ENCODE results near the gene SH3TC1.
A peak's percentile ranks its signal among the peaks of the same experiment; 100 is the strongest.

The SH3TC1 gene

DNA sequence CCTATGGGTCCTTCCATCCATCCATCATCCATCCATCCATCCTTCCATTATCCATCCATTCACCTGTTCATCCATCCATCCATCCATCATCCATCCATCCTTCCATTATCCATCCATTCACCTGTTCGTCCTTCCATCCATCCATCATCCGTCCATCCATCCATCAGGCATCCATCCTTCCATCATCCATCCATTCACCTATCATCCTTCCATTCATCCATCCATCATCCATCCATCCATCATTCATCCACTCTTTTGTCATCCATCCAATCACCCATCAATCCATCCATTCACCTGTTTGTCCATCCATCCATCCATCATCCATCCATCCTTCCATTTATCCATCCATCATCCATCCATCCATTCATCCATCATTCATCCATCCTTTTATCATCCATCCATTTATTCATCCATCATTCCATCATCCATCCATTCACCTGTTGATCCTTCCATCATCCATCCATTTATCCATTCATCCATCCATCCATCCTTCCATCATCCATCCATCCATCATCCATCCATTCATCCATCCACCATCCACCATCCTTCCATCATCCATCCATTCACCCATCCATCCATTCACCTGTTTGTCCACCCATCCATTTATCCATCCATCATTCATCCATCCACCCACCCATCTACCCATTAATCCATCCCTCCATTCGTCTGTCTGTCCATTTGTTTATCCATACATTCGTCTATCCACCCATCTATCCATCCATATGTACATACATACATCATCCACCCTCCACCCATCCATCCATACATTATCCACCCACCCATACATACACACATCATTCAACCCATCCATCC is 34.8 kb downstream of the SH3TC1 start:
- DNase-seq = no peak

DNA sequence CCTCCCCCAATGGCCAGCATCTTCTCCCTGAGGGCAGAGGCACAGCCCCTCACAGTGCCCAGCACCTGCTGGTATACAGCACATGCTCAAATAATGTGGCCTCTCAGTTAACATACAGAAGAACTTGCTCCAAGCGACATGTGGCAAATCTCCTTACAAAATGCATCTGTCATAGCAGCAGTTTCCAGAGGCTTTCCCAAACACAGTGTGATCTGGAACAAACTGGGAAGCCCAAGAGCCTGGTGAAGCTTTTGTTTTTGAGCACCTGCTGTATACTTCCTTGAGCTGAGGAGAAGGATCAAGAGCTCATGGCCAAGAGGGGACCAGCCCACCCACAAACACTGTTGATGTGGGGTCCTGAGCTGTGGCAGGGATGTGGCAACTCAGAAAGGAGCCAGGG is 35.6 kb downstream of the SH3TC1 start:
- DNase-seq = no peak

DNA sequence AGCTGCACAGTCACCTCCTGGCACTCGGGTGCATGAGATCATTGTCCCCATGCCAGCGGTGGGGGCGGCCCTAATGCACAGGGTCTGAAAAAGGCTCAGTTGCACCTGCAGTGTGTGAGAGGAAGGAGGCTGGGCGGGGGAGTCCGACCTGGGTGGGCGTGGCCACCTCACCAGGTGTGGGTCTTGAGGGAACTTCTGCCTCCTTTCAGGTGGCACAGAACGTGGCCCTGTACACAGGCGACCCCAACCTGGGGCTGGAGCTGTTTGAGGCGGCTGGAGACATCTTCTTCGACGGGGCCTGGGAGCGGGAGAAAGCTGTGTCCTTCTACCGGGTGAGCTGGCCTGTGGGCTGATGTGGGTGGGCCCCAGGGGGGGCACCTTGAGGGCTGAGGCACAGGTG is 36.1 kb downstream of the SH3TC1 start:
- DNase-seq = no peak

DNA sequence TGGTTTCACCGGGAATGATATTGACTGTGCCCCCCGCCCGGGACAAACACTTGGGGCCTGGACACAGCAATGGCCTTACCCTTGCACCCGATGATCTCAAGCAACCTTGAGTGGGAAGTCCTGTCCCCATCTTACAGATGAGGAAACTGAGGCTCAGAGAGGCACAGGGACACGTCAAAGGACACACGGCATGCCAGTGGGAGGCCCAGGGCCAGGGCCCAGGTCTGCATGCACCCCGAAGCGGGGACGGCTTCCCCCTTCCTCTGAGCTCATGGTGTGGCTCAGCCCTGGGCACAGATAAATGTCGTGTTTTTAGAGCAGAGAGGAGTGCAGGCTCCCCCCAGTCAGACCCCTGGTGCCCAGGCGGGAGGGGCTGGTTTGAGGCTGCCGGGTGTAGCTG is 36.6 kb downstream of the SH3TC1 start:
- no peak for DNase-seq

DNA sequence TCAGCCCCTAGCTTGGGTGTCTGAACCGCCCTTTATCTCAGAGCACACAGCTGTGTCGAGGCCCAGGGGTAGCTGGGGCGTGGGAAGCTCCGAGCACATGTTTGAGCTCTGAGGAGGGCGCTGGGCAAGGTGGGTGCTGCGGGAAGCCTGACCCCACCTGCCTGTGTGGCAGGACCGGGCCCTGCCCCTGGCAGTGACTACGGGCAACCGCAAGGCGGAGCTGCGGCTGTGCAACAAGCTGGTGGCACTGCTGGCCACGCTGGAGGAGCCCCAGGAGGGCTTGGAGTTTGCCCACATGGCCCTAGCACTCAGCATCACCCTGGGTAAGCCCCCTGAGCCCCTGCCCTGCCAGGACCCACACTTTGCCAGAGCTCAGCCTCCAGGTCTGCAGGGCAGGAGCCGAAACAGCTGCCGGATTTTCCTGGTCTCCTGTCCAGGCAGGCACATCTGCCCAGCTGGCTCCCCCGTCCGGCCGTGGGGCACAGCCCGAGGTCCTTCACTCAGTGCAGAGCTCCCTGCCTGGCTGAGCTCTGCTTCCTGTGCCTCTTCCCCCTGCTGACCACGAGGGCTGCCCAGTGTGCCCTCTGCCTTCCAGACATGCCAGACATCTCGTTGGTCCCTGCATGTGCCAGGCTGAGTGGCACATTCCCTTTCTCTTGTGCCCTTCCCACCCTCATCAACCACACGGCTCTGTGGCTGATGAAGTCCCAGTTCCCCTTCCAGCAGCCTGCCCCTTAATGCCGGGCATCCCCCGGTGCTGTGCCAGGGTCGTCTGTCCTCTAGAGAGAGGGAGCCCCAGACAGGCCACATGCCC is 37.2 kb downstream of the SH3TC1 start:
- no peak for DNase-seq

DNA sequence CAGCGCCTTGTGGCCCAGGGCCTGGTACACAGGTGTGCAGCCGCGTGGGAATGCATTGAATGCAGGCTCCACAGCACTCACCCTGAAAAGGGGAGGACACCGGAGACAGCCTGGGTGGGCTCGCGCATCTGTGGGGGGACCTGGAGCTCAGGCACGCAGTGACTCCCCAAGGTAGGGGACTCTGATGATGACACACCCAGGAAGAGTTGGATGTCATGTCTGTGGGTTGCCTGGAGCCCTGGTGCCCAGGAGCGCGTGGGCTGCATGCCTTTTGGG is 37.8 kb downstream of the SH3TC1 start:
- no peak for DNase-seq

DNA sequence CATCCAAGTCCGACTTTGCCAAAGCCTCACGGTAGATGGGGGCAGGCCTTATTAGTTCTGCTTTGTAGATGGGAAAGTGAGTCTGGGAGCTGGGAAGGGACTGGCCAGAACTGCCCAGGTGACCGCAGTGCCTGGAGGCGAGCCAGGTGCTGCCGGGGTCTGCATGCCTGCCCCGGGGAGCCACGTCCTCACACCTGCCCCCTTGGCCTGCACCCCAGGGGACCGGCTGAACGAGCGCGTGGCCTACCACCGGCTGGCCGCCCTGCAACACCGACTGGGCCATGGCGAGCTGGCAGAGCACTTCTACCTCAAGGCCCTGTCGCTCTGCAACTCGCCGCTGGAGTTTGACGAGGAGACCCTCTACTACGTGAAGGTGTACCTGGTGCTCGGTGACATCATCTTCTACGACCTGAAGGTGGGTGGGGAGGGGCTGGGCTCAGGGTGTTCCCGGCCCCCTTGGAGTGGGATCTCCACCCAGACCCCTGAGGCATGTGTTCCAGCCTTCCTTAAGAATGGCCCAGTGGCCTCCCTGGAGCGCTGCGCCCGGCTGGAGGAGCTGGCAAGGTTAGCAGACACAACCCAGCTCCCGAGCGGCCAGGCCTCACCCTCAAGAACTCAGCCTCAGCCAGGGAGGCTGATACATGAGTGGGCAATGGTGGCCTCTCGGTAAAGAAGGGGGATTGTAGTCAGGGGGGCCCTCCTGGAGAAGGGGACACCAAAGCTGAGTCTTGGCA is 38.3 kb downstream of the SH3TC1 start:
- no peak for DNase-seq

DNA sequence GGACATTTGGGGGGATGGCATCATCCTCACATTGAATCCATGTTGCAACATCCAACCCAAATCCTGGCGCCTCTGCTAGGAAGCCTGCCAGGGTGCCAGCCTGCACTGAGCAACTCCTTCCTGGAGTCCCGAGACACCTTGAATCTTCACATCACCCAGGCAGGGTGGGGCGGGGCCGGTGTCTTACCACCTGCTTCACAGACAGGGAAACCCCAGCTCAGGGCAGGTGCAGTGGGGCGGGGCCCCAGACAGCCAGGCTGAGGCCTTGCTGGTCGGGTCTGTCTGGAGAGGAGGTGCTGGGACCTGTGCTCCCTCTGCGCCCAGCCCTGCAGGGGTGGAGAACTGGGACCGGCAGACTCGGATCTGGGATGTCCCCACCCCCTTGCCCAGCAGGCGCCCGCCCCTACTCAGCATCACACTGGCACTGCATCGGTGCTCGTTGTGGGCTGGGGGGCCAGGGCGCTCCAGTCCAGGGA is 39.0 kb downstream of the SH3TC1 start:
- no peak for DNase-seq

DNA sequence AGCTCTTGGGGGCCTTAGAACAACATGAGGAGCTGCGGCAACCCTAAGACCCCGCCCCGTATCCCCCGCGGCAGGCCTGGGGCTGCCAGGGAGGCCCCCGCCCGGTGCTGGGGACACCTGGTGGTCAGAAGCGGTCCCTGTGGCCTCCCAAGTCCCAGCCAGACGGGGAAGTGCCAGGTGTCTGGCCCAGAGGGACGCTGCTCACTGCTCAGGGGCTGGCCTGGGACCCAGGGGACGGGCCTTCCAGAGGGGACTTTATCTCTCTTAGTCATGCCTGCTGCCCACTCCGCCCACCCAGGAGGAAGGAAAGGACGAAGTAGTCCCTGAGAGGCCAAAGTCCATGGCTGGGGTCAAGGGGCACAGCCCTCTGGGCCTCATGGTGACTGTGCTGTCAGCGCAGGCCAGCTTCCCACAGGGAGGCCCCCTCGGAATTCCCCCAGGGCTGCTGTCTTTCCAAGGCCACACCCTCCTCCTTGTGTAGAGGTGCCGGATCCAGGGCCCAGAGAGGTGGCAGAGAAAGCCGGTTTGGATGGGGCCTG is 39.5 kb downstream of the SH3TC1 start:
- DNase-seq = no peak

DNA sequence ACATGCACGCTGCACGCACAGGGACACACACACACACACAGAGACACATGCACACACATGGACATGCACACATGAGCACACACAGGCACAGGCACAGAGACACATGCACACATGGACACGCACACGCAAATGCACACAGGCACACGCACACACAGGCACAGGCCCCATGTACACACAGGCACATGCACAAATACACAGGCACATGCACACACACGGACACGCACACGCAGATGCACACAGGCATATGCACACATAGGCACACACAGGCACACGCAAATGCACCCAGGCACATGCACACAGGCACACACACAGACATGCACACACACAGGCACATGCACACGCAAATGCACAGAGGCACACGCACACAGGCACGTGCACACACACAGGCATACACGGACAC is 40.1 kb downstream of the SH3TC1 start:
- DNase-seq = no peak

DNA sequence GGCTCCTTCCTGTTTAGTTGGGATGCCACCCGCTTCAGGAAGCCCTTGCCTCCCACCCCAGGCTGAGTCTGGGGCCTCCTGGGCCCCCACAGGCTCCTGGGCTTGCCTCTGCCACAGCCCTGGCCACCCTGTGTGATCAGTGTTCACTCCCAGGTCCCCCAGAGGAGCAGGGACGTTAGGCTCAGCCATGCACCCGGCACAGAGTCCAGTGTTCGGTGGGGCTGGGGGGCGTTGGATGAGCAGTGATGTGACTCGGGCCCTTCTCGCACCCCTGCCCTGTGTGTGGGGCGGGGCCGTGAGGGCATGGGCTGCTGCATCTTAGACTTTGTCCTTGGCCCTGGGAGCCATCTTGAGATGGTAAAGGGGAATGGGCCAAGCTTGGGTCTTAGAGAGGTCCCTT is 40.6 kb downstream of the SH3TC1 start:
- DNase-seq = no peak

DNA sequence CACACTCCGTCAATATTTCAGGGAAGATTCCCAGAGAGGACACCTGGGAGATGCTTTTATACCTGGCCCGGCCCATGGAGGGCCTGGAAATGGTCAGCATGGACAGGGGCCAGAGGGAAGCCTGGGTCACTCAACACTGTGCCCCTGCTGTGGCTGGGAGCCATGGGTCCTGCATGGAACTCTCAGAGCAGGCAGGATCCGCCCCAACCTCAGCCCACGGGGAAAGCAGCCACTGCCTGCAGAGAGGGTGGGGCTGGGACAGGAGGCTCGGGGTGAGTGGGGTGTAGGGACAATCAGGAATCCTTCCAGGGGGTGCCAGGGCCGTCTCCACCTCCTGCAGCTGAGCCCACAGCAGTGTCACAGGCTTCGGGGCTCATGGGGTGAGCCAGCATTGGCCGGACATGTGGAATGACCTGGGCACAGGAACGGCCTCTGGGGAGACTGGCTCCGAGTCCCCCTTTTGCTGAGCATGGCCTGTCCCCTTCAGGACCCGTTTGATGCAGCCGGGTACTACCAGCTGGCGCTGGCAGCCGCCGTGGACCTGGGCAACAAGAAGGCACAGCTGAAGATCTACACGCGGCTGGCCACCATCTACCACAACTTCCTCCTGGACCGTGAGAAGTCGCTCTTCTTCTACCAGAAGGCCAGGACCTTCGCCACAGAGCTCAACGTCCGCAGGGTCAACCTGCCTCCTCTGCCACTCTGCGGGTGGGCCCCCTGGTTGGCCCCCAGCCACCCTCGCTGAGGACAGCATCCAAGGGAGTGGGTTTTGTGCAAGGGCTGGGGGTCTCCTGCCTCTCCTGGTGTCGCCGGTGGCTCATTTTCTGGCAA is 41.3 kb downstream of the SH3TC1 start:
- no peak for DNase-seq

DNA sequence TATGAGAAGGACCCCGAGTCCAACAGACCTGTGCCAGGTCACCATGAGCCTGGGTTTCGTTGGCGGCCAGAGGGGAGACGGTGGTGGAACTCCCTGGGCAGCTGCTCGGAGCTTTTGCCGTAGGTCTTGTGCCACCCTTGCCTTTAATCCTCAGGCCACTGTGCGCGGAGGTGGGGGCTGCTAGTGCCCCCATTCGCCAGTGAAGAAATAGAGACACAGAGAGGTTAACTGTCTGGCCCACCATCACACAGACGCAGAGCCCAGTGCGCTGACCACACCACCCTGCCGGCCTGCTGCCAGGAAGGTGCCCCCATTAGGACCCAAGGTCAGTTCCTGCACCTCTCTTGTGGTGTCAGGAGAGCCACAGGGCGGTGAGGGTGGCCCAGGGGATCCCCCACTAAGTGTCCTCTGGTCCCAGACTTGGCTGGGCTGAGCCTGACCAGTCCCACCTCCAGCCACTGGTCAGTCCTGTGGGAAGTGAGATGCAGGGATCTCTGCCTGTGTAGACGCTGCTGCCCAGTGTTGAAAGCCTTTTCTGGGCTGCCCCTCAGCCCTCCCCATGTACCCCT is 42.2 kb downstream of the SH3TC1 start:
- DNase-seq = no peak

DNA sequence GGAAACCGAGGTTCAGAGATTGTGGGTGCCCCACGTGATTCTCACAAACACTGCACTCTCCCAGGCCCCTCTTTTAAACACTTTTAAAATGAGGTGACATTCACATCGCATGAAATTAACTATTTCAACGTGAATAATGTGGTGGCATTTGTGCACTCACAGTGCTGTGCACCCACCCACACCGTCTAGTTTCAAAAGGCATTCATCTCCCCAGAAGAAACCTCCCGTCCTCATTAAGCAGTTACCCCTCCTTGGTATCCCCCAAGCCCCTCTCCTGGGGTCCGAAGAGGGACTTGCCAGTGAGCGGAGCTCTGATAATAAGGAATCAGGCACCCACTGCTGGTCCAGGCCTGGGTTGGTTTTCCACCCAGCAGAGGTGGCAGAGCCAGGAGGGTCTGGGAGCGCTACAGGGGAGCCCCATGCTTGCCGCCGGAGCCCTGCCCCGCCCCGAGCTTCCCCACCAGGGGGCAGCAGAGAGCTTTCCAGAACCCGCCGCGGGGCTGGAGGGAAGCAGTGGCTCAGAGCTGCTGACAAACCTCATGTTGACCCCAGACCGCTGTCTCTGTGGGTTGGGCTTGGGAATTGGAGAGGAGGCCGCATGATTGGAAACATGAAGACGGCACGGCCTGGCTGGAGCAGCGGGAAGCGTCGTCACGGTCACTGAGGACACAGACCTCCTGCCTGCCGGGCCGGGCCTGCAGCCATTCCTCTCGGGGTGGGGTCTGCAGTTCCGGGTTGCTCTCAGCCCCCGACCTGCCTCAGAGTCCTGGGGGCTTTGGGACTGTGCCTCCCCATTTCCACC is 43.0 kb downstream of the SH3TC1 start:
- peak; percentile 72 to 75 for DNase-seq

DNA sequence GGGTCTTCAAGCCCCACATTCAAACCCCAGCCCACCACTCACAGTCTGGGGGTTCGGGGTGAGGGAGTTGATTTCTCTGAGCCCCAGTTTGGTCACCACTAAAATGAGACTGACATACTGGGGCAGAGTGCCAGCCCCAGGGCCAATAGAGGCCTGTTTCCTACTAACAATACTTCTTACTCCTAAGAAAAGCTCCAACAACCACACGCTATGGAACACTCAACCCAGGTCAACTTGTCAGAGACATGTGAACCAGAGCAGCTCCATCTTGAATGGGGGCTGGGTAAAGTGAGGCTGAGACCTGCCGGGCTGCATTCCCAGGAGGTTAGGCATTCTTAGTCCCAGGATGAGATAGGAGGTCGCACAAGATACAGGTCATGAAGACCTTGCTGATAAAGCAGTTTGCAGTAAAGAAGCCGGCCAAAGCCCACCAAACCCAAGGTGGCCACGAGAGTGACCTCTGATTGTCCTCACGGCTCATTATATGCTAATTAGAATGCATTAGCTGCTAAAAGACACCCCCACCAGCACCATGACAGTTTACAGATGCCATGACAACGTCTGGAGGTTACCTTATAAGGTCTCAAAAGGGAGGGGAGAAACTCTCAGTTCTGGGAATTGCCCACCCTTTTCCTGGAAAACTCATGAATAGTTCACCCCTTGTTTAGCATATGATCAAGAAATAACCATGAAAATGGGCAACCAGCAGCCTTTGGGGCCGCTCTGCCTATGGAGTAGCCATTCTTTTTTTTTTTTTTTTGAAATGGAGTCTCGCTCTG is 43.9 kb downstream of the SH3TC1 start:
- DNase-seq = no peak

DNA sequence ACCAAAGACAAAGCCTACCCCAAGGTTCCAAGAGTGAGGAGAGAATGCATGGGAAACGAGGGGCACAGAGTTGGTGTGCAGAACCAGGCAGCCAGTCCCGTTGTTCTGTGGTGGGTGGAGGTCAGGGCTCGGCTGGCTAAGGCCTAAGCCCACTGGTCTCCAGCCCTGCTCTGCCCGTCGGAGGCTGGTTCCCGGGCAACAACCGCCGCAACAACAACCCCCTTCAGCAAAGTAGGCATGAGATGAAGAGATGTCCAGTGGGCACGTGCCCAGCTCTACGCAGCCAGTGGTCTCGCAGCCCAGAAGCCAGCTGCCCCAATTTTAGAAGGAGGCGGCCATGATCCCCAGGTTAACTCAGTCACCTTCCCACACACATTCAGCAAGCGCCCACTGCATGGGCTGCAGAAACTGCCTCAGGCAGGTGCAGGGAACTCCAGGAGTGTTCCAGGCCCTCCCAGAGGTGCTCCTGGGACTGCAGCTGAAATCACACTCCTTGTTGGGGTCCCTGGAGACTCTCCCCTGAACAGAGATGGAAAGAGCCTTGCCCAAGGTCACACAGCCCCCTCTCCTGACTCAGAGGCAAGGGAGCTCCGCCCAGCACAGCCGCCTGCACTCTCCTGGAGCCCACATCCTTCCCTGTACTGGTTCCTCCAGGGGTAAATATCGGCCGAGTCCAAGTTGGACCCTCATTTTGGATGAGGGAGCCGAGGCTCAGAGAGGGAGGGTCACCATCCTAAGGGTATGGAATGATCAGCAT is 45.1 kb downstream of the SH3TC1 start:
- DNase-seq = no peak

DNA sequence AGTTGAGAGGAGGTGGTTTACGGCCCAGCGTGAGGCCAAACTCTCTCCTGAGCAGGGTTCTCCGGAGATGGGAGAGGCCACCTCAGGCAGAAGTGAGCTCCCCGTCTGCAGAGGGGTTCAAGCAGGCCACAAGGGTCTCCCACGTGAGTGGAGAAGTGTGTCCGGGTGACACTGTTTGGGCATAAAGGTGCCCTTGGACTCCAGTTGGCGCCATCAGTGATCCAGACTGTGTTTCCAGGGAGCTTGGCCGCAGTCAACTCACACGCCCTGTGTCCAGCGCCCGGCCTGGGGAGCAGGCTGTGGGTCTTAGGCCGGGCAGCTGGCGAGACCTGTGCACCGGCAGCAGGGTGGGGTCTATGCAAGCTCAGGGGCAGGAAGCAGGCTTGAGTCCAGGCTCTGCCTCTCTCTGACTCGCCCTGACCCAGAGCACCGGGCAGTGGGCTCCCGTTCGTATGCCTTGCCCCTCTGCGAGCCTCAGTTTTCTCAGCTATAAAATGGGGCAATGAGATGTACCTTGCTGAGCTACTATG is 45.9 kb downstream of the SH3TC1 start:
- DNase-seq = no peak

DNA sequence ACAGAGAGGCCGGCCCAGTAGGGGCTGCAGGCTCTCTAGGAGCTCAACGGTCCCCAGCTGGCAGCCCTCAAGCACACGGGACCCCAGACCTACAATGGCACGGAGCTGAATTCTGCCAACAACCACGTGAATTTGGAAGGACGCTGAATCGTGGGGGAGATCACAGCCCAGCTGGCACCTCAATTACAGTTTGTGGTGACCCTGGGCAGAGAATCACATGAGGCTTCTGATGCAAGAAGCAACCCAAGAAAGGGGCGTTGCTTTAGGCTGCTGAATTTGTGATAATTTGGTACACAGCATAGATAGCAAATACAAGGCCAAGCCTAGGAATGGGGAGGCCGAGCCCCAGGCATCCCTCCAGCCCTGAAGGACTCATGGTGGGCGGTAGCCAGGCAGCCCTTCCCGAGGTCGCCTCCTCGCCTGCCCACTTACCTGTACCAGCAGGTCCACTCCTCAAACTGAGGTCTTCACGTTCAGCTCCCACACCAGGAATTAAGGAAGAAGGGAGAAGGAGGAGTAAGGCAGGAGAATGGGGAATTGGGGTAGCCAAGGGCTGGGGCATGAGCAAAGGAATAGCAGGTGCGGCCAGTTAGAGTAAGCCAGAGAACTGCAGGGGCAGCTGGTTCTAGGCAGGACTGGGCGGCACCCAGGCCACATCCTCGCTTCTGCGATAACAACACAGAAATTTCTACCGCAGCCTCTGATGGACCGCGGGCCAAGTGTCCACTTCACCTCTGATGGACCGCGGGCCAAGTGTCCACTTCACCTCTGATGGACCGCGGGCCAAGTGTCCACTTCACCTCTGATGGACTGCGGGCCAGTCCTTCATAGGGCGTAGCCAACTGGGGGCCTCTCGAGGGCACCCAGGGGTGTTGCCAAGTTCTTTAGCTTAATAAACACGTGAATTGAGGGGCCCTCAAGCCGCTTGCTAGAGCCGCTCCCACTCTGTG is 47.1 kb downstream of the SH3TC1 start:
- no peak for DNase-seq
